Measurements from ENCODE around the gene SMG9. TPM values are rescaled to one million over a fixed set of nuclear protein-coding genes. Genes with fewer than 3 reads are reported as not detected.
"Not testable (repeated sequence)": the region's sequence is repeated elsewhere in the genome, so short reads cannot be mapped to it uniquely, and the experiment has no call there.

SMG9 gene
- total RNA-seq, 2 donors from 2014 or later, result 85.3 to 96.4 TPM

DNA sequence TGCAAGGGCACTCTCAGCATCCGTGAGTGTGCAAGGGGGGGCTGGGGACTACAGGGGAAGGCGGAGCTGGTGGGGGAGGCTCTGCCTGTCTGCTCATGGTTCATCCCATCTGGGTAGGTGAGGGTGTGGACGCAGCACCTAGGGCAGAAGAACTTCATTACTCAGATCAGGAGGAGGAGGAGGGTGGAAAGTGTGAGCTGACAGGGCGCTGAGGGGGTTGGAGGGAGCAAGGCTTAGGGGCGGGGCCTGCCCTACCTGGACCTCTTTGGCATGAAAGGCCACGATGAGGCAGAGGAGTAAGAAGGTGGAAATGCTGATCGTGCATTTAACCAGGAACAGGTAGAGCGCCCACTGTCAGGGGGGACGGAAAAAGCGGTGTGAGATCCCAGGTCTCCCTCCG is 21.5 kb upstream of the SMG9 start:
- peaks cover 13 to 24% of the 10 kb centered on the region in 2 donors for H3K36me3 Mint-ChIP-seq (ENCODE audit: insufficient read depth in 2 of 2)
- no peaks in the 10 kb centered on the region for H3K9me3 Mint-ChIP-seq
- H3K27ac Mint-ChIP-seq, result peak overlapping the region; percentile 7
- H3K4me3 Mint-ChIP-seq, result peak overlapping the region; percentile 74 to 94
- DNase-seq, result peak; percentile 71 to 77
- H3K27me3 Mint-ChIP-seq (ENCODE audit: low read depth), result no peaks in the 10 kb centered on the region
- peak; percentile 29 to 38 for ATAC-seq (replicated peaks in 1 of 2)
- H3K4me1 Mint-ChIP-seq (ENCODE audit: low read depth), result peaks cover 56% of the 10 kb centered on the region

DNA sequence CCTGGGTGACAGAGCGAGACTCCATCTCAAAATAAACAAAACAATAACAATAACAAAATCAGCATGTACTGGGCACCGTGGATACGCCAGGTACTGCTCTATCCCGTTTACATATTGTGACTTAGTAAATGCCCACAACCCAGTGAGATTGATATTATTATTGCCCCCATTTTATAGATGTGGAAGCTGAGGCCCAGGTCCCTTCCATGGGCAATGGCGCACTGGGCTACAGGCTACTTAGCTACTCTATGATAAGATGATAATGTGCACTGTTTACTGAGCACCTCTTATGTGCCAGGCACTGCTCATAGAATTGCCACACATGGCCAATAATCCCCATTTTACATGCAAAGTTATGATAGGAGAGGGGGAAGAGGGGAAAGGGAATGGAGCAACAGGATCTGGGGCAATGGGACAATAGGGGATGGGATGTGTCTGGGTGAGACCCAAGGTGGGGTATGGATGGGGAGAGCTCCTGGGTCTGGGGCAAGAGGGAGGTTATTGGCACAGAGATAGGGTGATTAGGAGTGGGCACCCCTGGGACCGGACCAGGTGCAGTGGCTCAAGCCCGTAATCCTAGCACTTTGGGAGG is 20.6 kb upstream of the SMG9 start:
- ATAC-seq (replicated peaks in 1 of 2), result no peak
- H3K4me1 Mint-ChIP-seq (ENCODE audit: low read depth), result peaks cover 54% of the 10 kb centered on the region
- H3K9me3 Mint-ChIP-seq, result no peaks in the 10 kb centered on the region
- H3K27me3 Mint-ChIP-seq (ENCODE audit: low read depth), result no peaks in the 10 kb centered on the region
- H3K36me3 Mint-ChIP-seq (ENCODE audit: insufficient read depth in 2 of 2), result peaks cover 7 to 31% of the 10 kb centered on the region in 2 donors
- no peak for DNase-seq
- no peak overlapping the region for H3K27ac Mint-ChIP-seq
- peak overlapping the region; percentile 74 to 94 for H3K4me3 Mint-ChIP-seq

DNA sequence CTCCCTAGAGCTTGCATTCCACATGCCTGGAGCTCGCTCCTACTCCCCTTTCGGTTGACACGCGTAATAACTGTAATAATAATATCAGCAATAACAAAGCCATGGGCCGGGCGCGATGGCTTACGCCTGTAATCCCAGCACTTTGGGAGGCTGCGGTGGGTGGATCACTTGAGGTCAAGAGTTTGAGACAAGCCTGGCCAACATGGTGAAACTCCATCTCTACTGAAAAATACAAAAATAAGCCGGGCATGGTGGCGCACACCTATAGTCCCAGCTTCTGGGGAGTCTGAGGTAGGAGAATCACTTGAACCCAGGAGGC is 20.1 kb upstream of the SMG9 start:
- not testable (repeated sequence) for H3K27me3 Mint-ChIP-seq (ENCODE audit: low read depth); H3K27ac Mint-ChIP-seq; DNase-seq; H3K9me3 Mint-ChIP-seq; ATAC-seq (replicated peaks in 1 of 2); H3K4me3 Mint-ChIP-seq
- Mint-ChIP-seq H3K36me3 (ENCODE audit: insufficient read depth in 2 of 2) (peaks cover 11 to 35% of the 10 kb centered on the region in 2 donors), H3K4me1 (ENCODE audit: low read depth) (peaks cover 59% of the 10 kb centered on the region)

DNA sequence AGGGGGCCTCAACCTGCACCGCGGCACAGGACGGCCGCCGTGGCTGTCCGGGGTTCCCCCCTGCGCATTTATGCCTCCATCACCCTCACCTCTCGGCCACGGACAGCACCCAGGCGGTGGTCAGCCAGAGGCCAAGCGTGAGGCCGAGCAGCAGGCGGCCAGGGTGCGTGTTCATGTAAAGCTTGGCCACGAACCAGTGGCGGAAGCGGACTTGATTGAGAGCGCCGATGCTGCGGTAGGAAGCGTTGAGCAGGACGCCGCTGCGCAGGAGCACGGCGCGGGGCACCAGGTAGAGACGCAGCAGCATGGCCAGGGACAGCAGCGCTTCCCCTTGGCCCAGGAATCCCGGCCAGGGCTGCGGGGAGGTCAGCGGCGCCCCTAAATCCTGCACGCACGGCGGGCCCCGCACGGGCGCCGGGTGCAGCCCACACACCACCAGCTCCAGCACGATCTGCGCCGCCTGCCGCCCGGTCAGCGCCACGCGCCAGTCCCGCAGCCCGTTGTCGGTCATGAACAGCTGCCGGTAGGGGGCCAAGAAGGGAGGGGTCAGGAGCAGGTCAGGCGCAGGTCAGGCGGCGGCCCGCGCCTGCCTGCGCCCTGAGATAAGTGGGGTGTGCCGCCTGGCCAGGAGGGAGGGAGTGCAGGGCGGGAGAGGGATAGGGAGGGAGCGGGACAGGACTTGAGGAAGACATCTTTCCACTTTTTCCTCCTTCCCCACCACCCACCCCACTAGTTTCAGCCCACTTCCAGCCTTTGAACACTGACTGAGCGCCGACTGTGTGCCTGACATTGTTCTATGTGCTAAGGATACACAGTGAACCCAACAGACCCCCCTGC is 19.6 kb upstream of the SMG9 start:
- no peak for ATAC-seq (replicated peaks in 1 of 2)
- Mint-ChIP-seq H3K27ac (no peak overlapping the region), H3K4me1 (ENCODE audit: low read depth) (peaks cover 53% of the 10 kb centered on the region), H3K36me3 (ENCODE audit: insufficient read depth in 2 of 2) (peaks cover 11 to 33% of the 10 kb centered on the region in 2 donors), H3K27me3 (ENCODE audit: low read depth) (no peaks in the 10 kb centered on the region), H3K4me3 (no peak overlapping the region), H3K9me3 (no peaks in the 10 kb centered on the region)
- DNase-seq, result no peak

DNA sequence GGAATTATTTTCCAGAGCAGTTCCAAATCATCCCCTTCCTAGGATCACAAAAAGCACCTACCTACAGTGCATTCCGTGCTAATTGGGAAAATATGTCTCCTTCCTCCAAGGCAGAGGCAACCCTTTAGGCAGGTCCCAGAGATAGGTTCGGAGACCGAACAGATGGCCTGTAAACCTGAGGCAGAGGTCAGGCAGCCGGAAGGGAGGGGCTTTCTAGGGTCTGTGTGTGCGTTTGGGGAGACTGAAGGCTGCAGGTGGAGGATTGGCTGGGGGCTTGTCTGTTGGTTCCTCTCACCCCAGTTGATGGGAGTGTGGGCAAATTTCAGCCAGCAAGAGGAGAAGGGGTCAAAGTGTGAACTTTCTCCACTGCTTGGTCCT is 19.0 kb upstream of the SMG9 start:
- no peaks in the 10 kb centered on the region for H3K9me3 Mint-ChIP-seq
- DNase-seq, result no peak
- peaks cover 54% of the 10 kb centered on the region for H3K4me1 Mint-ChIP-seq (ENCODE audit: low read depth)
- no peak overlapping the region for H3K4me3 Mint-ChIP-seq
- no peak overlapping the region for H3K27ac Mint-ChIP-seq
- no peak for ATAC-seq (replicated peaks in 1 of 2)
- no peaks in the 10 kb centered on the region for H3K27me3 Mint-ChIP-seq (ENCODE audit: low read depth)
- H3K36me3 Mint-ChIP-seq (ENCODE audit: insufficient read depth in 2 of 2), result peaks cover 13 to 32% of the 10 kb centered on the region in 2 donors

DNA sequence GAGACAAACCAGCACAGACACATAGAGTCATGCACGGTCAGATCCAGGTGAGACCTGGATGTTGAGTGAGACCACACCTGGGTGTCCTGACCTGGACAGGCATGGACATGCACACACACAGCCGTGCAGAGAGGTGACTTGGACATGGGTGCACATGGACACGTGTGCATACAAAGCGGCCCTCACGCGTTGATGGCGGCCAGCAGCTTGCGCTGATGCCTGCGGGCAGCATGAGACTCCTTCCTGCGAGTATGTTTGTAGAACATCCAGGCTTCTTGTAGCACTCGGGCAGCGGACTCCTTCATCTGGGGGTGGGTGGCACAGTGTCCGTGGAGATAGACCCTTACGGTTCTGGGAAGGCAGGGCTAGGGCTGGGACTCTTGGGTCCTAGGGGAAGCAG is 14.5 kb upstream of the SMG9 start:
- Mint-ChIP-seq H3K4me3 (no peak overlapping the region), H3K36me3 (ENCODE audit: insufficient read depth in 2 of 2) (peaks cover 12 to 30% of the 10 kb centered on the region in 2 donors), H3K27me3 (ENCODE audit: low read depth) (no peaks in the 10 kb centered on the region), H3K4me1 (ENCODE audit: low read depth) (peaks cover 59% of the 10 kb centered on the region), H3K27ac (no peak overlapping the region), H3K9me3 (no peaks in the 10 kb centered on the region)
- no peak for DNase-seq
- no peak for ATAC-seq (replicated peaks in 1 of 2)

DNA sequence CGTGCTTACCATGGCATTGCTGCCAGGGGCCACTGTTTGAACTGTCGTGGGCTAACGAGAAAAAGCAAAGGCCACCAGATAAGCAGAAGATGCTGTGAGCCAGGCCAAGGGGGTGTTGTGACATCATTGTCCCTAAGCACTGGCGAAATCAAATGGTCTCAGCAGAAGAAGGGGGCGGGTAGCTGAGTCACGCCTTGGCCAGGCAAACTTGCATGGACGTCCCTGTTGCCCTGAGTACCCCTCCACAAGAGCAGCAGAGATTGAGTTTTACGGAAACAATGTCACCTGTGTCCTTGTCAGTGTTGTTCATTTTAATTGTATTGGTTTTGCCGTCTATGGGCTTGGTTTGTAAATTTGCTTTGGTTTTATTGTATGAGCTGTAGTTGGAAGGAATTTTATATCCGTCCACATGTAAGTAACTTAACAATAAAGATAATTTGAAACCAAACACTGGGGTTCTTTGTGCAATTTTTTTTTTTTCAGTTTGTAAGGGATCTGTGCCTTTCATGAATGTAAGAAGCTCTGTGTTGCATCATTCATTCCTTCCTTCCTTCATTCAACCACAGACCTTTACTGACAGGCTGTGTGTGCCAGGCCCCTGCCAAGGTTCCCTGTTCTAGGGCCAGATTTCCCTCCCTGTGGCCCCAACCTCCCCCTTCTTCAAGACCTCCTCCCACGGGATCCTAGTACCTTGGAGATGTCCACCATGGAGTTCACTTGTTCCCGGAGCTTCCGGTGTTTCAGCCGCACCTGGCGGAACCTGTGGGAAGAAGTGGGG is 13.7 kb upstream of the SMG9 start:
- Mint-ChIP-seq H3K4me3 (no peak overlapping the region), H3K9me3 (no peaks in the 10 kb centered on the region), H3K27me3 (ENCODE audit: low read depth) (no peaks in the 10 kb centered on the region), H3K36me3 (ENCODE audit: insufficient read depth in 2 of 2) (peaks cover 12 to 28% of the 10 kb centered on the region in 2 donors), H3K4me1 (ENCODE audit: low read depth) (peaks cover 67% of the 10 kb centered on the region), H3K27ac (no peak overlapping the region)
- no peak for DNase-seq
- no peak for ATAC-seq (replicated peaks in 1 of 2)

DNA sequence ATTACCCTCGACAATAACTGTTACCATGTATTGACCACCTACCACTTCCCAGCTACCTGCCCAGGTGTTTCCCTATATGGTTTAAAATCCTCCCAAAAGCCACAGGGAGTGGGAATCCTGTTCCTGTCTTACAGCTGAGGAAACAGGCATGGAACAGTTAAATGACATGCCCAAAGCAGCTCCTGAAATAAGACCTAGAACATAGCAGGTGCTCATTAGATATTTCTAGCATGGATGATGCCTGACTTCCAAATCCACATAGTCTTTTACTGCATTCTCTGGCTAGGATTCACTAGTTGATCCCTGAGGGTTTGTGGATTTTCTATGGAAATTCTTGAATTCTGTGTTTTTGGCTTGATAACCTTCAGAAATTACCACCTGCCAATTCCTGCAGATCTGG is 13.1 kb upstream of the SMG9 start:
- Mint-ChIP-seq H3K9me3 (no peaks in the 10 kb centered on the region), H3K27ac (no peak overlapping the region), H3K4me3 (no peak overlapping the region), H3K36me3 (ENCODE audit: insufficient read depth in 2 of 2) (peaks cover 12 to 28% of the 10 kb centered on the region in 2 donors), H3K4me1 (ENCODE audit: low read depth) (peaks cover 73% of the 10 kb centered on the region), H3K27me3 (ENCODE audit: low read depth) (no peaks in the 10 kb centered on the region)
- DNase-seq (no peak), ATAC-seq (replicated peaks in 1 of 2) (no peak)

DNA sequence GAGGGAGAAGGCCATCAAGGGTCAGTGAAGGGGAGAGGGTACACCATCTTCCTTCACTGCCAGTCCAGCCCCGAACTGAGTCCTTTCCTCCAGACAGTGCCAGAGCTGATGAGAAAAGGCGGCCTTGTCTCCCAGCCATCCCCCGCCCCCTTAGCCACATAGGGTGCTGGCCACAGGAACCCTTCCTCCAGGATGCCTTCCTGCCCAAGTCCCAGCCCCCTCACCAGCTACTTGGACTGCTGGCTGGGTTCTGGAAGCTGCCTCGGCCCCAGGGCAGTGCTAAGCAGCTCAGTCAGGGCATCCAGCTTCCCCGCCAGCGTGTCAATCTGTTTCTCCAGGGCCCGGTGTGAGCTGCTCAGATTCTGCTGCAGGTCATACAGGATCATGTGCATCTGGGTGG is 12.6 kb upstream of the SMG9 start:
- DNase-seq, result no peak
- Mint-ChIP-seq H3K27me3 (ENCODE audit: low read depth) (no peaks in the 10 kb centered on the region), H3K27ac (peak overlapping the region; percentile 44), H3K36me3 (ENCODE audit: insufficient read depth in 2 of 2) (peaks cover 12 to 28% of the 10 kb centered on the region in 2 donors), H3K4me1 (ENCODE audit: low read depth) (peaks cover 78% of the 10 kb centered on the region), H3K9me3 (no peaks in the 10 kb centered on the region), H3K4me3 (peak overlapping the region in 1 of 2 donors; percentile 66)
- no peak for ATAC-seq (replicated peaks in 1 of 2)

DNA sequence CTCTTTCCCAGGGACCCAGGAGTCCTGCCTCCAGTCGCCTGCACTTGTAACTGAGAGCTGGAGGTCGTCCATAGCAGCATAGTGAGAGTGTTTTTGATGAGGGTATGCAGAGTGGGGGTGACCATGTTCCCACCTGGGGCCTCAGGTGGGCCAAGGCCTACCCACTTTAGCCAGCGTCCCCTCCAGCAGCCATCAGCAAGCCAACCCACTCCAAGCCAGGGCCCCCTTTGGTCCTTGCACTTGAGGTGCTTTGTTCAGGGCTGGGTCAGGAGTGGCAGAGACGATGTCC is 11.9 kb upstream of the SMG9 start:
- Mint-ChIP-seq H3K4me3 (peak overlapping the region; percentile 61 to 66), H3K36me3 (ENCODE audit: insufficient read depth in 2 of 2) (peaks cover 12 to 28% of the 10 kb centered on the region in 2 donors), H3K27ac (peak overlapping the region; percentile 97), H3K27me3 (ENCODE audit: low read depth) (no peaks in the 10 kb centered on the region), H3K9me3 (no peaks in the 10 kb centered on the region), H3K4me1 (ENCODE audit: low read depth) (peaks cover 84% of the 10 kb centered on the region)
- DNase-seq (no peak), ATAC-seq (replicated peaks in 1 of 2) (no peak)

DNA sequence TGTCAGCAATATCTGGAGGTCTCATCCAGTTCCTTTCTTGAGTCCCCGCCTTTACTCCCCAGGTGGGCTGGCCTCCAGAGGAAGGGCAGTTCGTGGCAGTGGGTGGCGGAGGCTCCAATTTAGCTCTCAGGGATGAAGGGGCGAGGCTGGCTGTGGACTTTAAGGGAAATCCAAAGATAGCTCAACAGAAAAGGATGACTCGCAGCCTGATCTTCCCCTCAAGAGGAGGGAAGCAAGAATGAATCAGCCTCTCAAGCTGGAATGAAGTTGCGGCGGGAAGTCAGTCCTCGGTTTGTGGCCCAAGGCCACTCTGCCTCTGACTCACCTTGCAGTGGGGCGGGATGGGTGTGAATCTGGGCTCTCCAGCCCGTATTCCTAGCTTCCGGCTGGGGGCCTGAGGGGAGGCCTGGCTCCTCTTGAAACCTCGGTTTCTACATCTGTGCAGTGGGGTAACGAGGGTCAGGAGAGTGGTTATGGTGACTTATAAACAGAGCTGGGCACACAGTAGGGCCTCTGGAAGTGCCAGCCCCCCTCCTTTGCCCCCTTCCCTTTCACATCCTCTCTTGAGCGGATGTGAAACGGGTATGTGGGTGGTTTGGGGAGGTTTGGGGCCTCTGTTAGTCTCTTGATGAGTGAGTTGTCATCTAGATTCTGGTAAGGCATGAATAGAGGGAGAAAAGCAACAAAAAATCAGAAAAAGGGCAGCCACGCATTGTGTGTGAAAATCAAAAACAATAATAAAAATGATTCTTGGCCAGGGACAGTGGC is 10.5 kb upstream of the SMG9 start:
- Mint-ChIP-seq H3K9me3 (no peaks in the 10 kb centered on the region), H3K36me3 (ENCODE audit: insufficient read depth in 2 of 2) (peaks cover 11 to 21% of the 10 kb centered on the region in 2 donors), H3K4me3 (peak overlapping the region; percentile 61 to 66), H3K27ac (peak overlapping the region; percentile 97), H3K27me3 (ENCODE audit: low read depth) (no peaks in the 10 kb centered on the region), H3K4me1 (ENCODE audit: low read depth) (peaks cover 81% of the 10 kb centered on the region)
- ATAC-seq (replicated peaks in 1 of 2), result peak; percentile 84
- peak; percentile 88 to 93 for DNase-seq

DNA sequence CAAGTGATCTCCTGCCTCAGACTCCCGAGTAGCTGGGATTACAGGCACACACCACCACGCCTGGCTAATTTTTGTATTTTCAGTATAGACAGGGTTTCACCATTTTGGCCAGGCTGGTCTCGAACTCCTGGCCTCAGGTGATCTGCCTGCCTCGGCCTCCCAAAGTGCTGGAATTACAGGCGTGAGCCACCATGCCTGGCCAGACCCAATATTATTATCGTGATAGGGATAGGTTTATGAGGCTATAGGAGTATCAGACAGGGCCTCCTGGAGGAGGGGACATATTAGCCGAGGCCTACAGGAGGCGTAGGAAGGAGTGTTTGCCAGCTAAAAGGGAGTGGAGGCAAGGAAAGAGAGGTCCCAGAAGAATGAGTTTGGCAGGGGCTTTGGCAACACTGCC is 9.9 kb upstream of the SMG9 start:
- not testable (repeated sequence) for DNase-seq; H3K27me3 Mint-ChIP-seq (ENCODE audit: low read depth); ATAC-seq (replicated peaks in 1 of 2); H3K9me3 Mint-ChIP-seq
- peak overlapping the region; percentile 61 to 66 for H3K4me3 Mint-ChIP-seq
- H3K36me3 Mint-ChIP-seq (ENCODE audit: insufficient read depth in 2 of 2), result peaks cover 8 to 17% of the 10 kb centered on the region in 2 donors
- H3K27ac Mint-ChIP-seq, result peak overlapping the region; percentile 97
- H3K4me1 Mint-ChIP-seq (ENCODE audit: low read depth), result peaks cover 79% of the 10 kb centered on the region
